HG02610 (cell line): ENCODE results near the gene PUDP.
"Not testable (repeated sequence)": the region's sequence is repeated elsewhere in the genome, so short reads cannot be mapped to it uniquely, and the experiment has no call there.

Experiments used
- ATAC-seq: cut with Tn5 transposase; IDR thresholded peaks from one replicate; pipeline ENCODE4 v1.9.1; 2021; ENCODE audit warnings: mild to moderate bottlenecking, moderate library complexity; ENCODE audit not compliant: unreplicated experiment

Gene PUDP

DNA sequence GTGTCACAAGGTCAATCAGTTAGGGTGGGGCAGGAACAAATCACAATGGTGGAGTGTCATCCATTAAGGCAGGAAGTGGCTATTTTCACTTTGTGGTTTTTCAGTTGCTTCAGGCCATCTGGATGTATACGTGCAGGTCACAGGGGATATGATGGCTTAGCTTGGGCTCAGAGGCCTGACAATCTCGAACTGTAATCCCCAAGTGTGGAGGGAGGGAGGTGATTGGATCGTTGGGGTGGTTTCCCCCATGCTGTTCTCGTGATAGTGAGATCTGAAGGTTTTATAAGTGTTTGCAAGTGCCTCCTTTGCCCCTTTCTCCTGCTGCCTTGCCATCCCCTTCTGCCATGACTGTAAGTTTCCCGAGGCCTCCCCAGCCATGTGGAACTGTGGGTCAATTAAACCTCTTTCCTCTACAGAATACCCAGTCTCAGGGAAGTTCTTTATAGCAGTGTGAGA, 37.1 kb downstream of the PUDP start:
- peak; percentile 41 for ATAC-seq

DNA sequence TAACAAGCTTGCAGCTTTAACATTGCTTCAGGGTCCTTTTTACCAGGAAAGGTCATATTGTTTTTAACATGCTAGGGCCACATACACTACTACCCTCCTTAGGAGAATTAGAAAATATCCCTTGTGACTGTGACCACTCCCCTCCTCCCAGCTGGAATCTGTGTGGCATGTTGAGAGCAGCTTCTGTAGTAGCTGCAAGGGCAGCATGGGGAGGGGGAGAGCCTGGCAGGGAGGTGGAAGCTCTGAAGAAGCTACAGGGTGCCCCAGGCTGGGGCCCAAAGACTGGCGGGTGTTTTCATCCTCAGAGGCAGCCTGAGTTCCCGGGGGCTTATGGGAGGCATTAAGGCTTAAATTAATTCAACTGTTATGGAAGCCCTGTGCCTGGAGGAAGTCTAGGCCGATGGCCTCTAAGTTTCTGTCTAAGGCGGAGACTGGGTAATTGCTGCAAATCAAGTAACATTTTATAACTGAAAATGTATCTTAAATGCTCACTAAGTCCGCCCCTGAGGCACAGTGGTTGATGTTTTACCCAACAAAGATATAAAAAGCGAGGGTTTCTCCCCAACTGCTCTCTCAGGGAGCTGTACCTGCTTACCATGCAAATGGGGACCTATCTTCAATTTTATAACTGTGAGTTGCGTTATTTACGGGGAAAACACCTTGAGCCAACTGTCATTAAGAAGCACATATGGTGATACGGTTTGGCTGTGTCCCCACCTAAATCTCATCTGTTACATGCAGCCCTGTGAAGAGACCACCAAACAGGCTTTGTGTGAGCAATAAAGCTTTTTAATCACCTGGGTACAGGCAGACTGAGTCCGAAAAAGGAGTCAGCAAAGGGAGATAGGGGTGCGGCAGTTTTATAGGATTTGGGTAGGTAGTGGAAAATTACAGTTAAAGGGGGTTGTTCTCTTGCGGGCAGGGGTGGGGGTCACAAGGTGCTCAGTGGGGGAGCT, 37.8 kb downstream of the PUDP start:
- ATAC-seq, result peak; percentile 58

DNA sequence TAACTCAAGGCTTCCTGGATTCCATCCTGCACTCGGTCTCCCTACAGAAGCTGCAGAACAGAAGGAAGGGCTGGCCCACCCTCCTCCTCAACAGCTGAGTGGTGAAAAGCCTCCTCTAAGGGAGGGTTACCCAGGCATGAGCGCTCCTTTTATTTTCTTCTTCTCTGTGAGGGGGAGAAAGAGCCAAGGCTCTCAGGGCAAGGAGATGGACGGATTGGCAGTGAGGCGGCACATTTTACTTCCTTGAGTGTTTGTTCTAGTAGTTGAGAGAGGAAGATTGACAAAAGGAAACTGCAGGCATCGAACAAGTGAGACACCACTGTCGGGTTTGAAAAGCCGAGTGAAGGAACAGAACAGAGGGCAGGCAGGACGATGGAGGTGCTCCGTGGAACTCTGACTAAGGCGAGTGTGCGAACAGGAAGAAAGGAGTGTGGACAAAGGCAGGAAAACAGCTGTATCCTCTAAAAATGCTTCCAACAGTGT, 38.9 kb downstream of the PUDP start:
- ATAC-seq, result no peak

DNA sequence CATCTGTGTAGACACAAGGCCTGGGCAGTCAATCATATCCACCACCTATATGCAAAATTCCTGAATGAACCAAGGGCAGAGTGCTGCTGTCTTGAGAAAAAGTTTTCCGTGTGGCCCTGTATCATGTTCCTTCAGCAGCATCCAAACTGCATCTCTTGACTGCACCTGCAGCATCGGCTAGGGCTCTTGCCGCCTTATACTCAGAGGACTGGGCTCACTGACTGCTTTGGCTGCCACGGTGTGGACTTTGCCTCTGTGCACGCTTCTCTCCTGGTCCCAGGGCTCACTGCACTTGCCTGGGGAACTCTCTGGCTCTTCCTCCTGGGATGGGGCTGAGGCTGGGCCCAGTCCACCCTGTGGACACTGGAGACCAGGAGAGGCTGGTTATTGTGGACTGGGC, 39.9 kb downstream of the PUDP start:
- no peak for ATAC-seq

DNA sequence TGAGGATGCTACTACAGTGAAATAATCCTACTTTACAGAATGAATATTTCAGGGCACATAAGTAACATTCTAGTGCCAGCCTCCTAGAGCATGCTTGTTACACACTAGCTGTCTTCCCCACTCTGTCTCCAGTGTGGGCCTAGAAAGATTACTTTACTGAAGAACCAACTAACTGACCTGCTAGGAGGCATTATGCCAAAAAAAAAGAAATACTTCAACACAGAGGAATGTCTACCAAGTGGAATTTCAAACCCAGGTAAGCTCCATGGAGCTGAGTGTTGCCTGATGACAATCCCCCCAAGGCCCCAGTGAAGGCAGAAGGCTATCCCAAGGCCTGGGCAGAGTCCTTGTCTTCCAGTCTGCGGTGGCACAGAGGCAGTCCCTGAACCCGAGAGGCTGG, 41.3 kb downstream of the PUDP start:
- ATAC-seq, result no peak

DNA sequence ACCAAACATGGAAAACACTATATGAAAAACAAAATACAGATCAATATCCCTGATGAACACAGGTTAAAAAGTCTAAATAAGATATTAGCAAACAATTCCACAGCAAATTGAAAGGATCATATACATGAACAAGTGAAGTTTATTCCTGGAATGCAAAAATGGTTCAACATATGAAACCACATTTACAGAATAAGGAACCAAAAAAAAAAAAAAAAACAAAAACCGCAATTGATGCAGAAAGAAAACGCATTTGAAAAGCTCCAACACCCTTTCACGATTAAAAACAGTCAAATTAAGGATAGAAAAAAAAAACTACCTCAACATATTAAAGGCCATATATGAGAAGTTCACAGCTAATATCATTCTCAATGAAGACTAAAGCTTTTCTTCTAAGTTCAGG, 45.8 kb downstream of the PUDP start:
- ATAC-seq, result no peak

DNA sequence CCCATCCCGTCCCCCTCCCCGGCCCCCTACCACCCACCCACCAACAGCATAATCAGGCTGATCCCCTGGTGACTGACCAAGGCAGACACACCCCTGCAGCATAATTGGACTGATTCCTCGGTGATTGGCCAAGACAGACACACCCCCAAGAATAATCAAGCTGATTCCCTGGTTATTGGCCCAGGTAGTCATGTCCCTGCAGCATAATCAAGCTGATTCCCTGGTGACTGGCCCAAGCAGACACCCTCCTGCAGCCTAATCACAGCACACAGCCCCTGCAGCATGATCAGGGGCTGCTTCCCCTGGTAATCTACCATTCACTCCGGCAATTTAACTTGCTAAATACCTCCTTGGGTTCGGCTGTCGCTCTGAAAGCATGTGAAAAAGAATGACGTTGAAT, 47.9 kb downstream of the PUDP start:
- no peak for ATAC-seq

DNA sequence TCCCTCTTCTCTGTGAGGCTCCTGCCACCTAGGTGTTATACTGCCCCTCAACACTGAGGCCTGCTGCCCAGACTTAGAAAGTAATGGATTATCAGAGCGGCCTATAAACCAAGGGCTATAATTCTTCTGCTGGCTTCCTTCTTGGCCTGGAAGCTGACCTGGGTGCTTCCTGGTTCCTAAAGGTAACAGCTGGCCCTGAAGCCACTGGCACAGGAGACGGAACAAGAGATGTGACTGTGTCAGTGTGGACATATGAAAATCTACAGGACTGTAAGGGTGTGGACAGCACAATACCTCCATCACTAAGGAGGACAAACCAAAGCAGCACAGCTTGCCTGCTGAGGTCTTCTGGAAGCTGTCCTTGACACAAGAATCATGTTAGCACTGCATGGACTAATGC, 52.3 kb downstream of the PUDP start:
- not testable (repeated sequence) for ATAC-seq

DNA sequence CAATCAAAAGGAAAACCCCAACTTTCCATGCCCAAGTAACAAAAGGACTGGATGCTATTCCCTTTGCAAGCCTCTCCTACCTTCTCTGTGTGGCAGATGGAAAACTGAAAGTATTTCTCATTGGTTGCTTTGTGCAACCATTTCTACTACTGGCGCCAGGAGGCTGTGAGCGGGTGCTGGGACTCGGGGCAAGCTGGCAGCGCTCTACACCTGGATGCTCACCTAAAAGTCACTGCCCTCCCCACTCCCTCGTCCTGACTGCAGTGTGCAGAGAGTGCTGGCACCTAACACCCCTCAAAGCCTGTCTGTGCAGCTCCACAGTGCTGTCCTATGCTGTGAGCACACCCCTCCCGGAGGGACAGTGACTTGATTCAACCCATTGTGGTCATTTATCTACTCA, 54.6 kb downstream of the PUDP start:
- ATAC-seq, result no peak

DNA sequence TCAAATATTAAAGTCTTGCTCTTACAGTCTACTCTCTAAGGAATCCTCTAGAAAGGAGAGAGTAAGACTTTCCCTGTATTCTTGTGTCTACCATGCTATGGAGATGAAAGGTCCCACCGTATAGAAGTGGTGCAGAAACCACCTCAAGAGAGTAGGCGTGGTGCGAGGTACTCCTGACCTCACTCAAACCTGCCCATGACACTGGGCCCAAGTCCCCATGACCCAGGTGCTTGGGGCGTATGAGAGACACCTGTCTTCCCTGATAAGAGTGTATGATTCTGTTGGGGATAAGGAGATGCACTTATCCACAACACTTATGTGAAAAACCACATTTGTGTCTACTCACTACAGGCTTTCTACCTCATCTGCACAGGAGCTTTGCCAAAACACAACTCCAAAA, 55.4 kb downstream of the PUDP start:
- ATAC-seq, result no peak

DNA sequence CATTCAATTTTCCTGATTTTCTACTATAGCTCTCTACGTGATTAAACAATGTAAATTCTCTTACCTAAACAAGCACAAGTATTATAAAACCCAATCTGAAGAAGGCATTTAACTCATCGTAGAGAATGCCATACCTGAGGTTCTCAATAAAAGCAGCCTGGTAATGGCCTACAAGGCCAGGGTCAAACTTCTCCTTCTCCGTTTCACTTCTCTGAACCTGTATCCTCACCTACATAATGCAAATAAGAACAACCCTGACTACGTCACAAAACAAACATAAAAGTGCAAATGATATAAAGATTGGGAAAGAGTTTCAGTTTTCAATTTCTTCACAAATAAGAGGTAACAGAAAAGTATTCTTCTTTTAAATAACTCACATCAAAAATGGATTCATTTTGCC, 56.0 kb downstream of the PUDP start:
- ATAC-seq, result no peak

DNA sequence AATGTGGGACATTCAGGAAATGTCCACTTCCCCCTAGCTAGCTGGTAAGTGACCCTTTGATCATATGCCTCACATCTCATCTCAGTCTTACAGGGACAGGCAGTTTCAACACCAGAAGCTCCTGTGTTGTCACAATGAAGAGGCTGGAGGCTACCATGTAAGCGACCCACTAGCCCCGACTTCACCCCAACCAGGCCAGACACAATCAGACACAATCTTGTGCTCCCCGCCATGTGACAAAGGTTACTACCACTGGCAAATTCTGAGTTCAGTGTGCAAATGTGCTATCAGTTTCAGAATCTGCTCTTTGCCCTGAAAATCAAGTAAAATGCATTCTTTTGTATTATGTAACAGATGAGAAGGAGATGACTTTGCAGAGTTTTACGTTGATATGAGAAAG, 57.3 kb downstream of the PUDP start:
- no peak for ATAC-seq

DNA sequence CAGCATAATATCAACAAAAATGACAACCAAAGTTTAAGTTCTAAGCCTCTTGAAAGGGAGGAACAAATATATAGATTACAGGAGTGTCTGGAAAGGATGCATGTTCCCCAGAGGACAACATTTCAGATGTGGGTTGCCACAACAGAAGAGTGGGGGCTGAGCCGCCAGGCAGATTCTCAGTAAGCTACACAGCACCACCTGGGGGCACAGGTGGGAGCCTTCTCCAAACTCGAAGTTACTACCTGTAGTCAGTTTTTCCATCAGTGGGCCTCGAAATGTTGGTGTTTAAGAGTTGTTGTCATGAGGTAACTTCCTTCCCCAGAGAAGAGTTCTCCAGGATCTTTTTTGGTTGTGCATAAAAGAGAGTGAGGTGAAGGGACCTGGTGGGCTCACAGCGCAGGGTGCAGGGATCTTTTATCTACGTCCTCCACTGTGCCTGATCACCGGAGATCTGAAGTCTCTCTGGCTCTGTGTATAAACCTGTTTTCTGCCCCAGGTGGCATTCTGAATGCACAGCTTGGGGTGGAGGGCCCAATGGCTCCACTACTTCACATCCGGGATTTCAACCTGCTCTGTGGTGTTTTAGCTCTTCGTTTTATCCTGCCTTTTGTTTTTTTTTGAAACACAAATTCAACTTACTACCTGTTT, 58.9 kb downstream of the PUDP start:
- ATAC-seq, result peak; percentile 62

DNA sequence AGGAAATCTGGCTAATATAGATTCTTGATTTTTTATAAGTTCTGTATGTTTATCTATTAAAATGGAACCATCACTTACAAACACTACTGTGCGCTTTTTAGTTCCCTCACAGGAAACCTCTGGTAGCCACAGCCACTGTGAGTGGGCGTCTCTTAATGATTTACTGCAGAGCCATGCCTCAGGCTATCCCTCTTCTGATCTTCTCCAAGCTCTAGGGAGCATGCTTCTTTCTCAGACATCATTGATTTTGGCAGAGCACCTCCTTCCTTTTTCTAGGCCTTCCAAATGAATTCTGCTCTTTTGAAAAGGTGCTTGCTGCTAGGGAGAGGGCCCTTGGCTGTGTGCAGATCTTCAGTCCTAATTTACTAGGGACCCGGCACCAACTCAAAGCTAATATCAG, 61.6 kb downstream of the PUDP start:
- no peak for ATAC-seq

DNA sequence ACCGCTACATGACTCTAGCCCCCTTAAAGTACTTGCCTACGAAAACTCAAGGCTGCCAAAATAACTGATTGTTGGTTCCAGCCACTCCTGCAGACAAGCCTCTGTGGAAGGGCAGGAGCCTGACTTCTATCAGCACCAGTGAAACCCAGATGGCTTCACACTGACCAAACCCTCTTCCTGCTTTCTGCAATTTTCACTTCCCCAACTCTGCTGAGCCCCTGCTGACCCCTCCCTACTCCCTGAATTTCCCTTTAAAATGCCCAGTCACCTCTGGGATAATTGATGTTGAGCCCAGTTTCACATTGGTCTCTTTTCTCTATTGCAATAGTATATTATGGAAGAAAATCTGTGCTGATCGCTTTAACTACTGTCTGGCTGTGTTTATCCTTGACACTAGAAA, 62.1 kb downstream of the PUDP start:
- ATAC-seq, result no peak

DNA sequence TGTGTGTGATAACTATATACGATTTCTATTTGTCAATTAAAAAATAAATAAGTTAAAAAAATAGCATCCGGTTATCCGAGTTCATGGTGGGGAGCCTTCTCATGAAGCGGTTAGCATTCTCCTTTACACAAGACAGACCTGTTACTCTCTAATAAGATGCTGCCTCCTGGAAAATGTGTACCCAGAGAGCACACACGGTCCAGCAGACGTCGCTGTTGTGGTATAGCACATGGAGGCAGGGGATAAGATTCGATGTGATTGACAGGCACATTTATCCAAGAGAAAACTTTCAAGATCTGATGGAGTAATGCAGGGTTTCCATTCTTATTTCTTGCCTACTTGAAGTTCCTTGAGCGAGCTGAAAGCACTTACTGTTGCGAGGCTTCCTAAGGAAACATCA, 63.1 kb downstream of the PUDP start:
- ATAC-seq, result no peak

DNA sequence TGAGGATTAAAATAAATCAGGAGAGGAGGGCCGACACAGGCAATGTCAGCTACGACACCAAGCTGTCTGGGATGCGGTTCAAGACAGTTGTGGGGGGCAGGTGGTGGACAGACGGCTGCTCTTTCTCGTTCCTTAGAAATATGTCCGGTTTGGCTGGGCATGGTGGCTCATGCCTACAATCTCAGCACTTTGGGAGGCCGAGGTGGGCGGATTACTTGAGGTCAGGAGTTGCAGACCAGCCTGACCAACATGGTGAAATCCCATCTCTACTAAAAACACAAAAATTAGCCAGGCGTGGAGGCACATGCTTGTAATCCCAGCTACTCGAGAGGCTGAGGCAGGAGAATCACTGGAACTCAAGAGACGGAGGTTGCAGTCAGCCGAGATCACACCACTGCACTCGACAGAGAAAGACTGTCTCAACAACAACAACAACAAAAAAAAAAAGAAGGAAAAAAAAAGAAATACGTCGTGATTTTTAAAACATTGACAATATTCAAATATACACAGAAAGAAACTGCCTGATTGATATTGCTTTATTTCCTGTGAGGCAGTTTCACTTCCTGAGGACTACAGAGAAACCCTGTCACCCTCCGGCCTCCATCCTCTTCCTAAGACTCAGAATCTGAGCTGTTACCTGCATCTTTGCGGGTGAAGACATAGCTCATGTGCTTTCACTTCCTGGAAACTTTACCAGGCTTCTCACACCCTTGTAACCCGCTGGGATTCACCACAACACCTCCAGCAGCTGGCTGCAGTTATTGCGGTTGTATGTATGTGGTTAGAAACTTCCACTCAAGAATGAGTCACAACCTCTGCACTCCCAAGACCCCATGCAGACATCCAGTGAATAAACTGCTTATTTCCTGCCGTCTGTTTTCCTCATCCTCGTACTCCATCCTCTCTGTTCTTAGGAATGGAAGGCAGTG, 64.2 kb downstream of the PUDP start:
- peak; percentile 93 for ATAC-seq

DNA sequence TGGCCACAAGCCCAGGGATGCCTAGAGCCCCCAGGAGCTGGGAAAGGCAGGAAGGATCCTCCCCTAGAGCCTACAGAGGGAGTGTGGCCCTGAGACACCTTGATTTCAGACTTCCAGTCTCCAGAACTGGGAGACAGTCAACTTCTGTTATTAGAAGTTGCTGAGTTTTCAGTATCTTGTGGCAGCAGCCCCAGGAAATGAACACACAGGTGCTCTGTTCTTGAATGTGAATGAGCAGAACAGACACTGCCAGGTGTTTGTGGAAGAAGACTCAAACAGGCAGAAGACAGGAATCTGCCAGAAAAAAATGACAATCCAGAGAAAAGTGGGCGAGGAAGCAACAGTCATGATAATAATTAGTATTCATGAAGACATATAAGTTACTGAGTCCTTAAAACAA, 64.9 kb downstream of the PUDP start:
- ATAC-seq, result no peak

DNA sequence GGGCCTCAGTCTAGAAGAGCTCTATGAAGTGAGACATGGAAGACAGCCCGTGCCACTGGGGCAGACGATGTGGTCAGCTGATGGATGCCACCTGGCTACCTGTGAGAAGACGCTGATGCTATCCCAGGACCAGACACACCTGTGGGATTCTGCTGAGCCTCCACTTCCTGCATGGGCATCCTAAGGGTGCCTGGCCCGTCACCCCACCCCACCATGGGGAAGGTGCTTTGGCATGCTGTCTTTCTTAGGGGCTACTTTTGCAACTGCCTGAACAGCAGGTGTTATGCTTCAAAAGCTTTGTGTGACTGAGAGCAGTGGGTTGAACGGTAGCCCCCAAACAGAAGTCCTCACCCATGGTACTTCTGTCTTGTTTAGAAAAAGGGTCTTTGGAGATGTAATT, 65.4 kb downstream of the PUDP start:
- ATAC-seq, result no peak

DNA sequence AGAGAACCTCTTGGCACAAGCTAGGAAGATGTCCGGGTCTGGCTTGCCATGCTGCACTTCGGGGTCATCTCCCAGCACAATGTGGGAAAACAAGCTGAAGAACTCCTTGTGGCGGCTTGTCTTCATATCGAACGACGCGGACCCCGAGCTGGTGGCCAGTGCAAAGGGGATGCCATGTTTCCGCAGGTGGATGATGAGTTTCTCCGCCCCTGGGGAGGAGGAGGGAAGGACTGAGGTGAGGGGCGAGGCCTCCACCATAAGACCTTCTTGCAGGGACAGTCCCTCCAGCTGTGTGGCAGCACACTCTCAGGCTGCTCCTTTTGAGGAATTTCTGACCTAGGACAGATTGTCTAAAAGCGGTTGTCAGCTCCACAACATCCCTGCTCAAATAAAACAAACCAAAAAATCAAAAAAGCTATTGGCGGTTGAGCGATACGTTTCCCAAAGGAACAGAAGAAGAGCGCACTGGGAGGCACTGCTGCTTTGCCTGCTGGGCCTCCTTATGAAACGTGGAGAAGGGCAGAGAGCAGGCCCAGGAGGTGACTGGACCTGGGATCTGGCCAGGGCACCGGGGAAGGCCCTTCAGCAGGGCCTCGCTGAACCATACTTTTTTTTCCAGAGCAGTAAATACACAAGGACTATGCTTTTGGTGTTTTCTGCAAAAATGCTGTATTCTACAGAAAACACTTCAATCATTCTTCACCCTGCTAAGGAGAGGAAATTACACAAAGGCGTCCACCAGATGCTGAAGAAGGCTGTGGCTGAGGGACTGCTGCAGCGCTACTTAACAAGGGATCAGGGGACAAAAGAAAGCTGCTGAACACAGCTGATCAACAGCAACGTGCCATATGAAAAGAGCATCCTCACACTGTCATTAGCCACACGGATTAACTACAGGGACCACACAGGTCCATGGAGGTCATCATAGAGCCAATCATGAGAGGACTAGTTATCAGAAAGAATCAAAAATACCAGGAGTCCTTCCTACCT, 70.4 kb downstream of the PUDP start:
- ATAC-seq, result no peak
